Parathyroid adenoma (tissue), 2 donors: ENCODE data around the gene TAF10.
A peak's percentile ranks its signal among the peaks of the same experiment; 100 is the strongest.

ENCODE experiments used
- H2AFZ ChIP-seq: fragments of 300-600 bp; sonication (generic); one replicate; pipeline ENCODE4 v1.7.0; 2017; ENCODE audit warnings: antibody characterized with exemption, mild to moderate bottlenecking
- H3K27ac ChIP-seq: fragments of 300-600 bp; sonication (generic); one replicate; pipeline ENCODE4 v1.7.0; 2017
- H3K27me3 ChIP-seq: fragments of 300-600 bp; sonication (generic); one replicate; pipeline ENCODE4 v1.7.0; 2017; ENCODE audit warnings: low read length; ENCODE audit not compliant: control insufficient read depth, insufficient read depth
- H3K36me3 ChIP-seq: fragments of 300-600 bp; sonication (generic); one replicate; pipeline ENCODE4 v1.7.0; 2017; ENCODE audit warnings: low read length; ENCODE audit not compliant: control insufficient read depth, insufficient read depth
- H3K4me1 ChIP-seq: fragments of 300-600 bp; sonication (generic); one replicate; pipeline ENCODE4 v1.7.0; 2017; ENCODE audit warnings: control low read depth
- H3K4me2 ChIP-seq: fragments of 300-600 bp; sonication (generic); one replicate; pipeline ENCODE4 v1.7.0; 2017; ENCODE audit warnings: low read length
- H3K4me3 ChIP-seq: fragments of 300-600 bp; sonication (generic); one replicate; pipeline ENCODE4 v1.7.0; 2017; ENCODE audit warnings: low read depth, low read length
- H3K79me2 ChIP-seq: fragments of 300-600 bp; sonication (generic); one replicate; pipeline ENCODE4 v1.7.0; 2017; ENCODE audit warnings: control low read depth
- H3K9ac ChIP-seq: fragments of 300-600 bp; sonication (generic); one replicate; pipeline ENCODE4 v1.7.0; 2017; ENCODE audit warnings: mild to moderate bottlenecking
- H3K9me3 ChIP-seq: fragments of 300-600 bp; sonication (generic); one replicate; pipeline ENCODE4 v1.7.0; 2017; ENCODE audit warnings: low read length; ENCODE audit not compliant: control insufficient read depth
- TF ChIP-seq, protein P1 (sequence below): fragments of 300-600 bp; sonication (generic); IDR thresholded peaks from one replicate; pipeline ENCODE4 v1.7.0; 2017; ENCODE audit warnings: antibody characterized with exemption, mild to moderate bottlenecking
- donor health status: primary hyperparathyroidism.

TAF10 gene

DNA sequence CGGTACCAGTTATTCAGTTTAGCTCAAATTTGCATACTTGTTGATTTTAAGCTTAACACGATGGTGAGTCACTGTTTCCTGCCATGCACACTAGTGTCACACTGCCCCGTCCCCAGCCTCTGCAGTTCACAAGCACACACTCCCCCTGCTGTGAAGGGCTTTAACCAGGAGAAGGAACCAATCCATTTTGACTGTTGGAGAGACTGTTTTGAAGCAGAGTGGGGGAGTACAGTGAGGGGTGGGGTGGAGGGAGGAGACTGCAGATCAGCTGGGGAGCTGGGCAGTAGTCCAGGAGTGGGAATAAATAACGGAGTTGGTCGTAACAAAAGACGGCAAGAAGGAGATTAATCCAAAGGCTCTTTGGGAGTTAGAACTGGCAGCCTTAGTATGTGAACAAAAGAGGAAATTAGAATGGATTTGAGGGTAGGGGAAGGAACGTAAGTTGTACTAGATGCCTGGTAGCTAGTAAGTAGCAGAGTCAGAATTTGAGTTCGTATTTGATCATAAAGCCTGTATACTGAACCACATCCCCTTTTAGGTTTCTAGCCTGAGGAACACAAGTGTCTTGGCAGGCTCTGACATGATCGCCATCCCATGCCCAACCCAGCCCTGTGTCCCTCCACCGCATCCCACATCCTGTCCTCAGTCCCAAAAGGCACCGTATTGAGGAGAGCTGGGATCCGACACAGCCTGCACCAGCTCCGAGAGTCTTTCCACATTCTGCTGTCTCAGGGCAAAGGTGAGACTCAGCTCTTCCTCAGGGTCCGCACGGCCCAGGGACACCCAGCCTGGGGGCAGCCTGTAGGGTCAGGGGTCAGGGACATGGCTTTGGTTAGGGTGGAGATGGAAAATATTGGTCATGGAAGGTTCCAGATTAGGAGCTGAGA, 6.3 kb upstream of the TAF10 start:
- Histone ChIP-seq H3K27ac (peak overlapping the region; percentile 67), H3K4me1 (peaks cover 2% of the 10 kb centered on the region), H3K9ac (no peak overlapping the region), H3K27me3 (no peaks in the 10 kb centered on the region), H3K79me2 (no peaks in the 10 kb centered on the region), H3K36me3 (no peaks in the 10 kb centered on the region), H2AFZ (peak overlapping the region; percentile 33), H3K4me2 (peak overlapping the region; percentile 91), H3K4me3 (peak overlapping the region; percentile 81), H3K9me3 (no peaks in the 10 kb centered on the region)
- TF ChIP-seq, protein P1, sequence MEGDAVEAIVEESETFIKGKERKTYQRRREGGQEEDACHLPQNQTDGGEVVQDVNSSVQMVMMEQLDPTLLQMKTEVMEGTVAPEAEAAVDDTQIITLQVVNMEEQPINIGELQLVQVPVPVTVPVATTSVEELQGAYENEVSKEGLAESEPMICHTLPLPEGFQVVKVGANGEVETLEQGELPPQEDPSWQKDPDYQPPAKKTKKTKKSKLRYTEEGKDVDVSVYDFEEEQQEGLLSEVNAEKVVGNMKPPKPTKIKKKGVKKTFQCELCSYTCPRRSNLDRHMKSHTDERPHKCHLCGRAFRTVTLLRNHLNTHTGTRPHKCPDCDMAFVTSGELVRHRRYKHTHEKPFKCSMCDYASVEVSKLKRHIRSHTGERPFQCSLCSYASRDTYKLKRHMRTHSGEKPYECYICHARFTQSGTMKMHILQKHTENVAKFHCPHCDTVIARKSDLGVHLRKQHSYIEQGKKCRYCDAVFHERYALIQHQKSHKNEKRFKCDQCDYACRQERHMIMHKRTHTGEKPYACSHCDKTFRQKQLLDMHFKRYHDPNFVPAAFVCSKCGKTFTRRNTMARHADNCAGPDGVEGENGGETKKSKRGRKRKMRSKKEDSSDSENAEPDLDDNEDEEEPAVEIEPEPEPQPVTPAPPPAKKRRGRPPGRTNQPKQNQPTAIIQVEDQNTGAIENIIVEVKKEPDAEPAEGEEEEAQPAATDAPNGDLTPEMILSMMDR, result no peak

DNA sequence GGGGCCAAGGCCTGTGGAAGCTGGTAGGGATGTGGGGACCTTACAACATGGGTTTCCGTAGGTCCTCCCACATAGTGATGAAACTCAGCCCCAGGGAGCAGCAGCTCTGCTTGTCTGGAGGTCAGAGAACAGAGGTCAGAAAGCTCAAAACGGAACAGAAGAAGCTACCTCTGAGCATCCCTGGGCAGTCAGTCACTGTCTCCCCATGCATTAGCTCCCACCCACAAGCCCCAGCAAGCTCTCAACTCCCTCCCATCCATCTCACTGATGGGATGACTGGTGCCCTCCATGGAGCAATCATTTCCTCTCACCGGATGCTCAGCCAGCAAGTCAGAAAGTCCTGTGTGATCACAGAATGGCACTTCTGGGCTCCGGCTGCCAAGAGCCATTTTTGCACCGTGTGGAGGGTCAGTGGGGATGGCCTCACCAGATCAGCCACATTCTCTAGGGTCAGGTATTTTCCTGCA, 5.3 kb upstream of the TAF10 start:
- no peaks in the 10 kb centered on the region for H3K27me3 ChIP-seq
- no peaks in the 10 kb centered on the region for H3K36me3 ChIP-seq
- no peak overlapping the region for H3K9ac ChIP-seq
- TF ChIP-seq, protein P1, result no peak
- no peak overlapping the region for H3K4me2 ChIP-seq
- H3K4me3 ChIP-seq, result no peak overlapping the region
- no peak overlapping the region for H3K27ac ChIP-seq
- H3K4me1 ChIP-seq, result peaks cover 2% of the 10 kb centered on the region
- no peaks in the 10 kb centered on the region for H3K79me2 ChIP-seq
- H2AFZ ChIP-seq, result no peak overlapping the region
- no peaks in the 10 kb centered on the region for H3K9me3 ChIP-seq

DNA sequence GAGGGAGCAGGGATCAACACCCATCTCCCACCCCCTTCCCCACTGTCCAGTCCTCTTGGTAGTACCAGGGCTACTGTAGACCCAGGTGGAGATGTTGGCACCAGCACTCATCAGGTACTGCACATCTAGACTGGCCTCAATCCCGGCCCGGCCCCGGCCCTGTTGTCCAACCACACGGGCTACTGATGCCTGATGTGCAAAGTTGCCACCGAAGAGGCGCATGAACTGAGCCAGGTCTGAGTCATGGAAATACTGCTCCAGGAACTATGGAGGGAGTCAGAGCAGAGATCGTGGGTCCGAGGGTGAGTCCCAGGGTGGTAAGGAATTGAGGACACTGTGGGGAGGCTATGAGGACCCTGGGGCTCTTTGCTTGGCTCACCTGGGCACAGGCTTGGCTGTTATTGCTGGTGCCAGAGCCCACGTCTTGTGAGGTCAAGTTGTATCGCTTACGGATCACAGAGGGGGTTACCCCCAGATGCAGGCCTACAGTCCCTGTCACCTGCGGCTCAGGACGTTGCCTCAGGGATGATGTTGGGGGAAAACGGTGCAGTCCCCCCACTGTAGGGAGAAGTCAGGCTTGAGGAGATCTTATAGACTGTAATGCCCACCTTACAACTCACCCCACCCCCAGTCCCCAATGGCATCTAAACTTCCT, 4.7 kb upstream of the TAF10 start:
- H3K36me3 ChIP-seq, result no peaks in the 10 kb centered on the region
- no peaks in the 10 kb centered on the region for H3K9me3 ChIP-seq
- H3K4me1 ChIP-seq, result peaks cover 2% of the 10 kb centered on the region
- no peak overlapping the region for H3K9ac ChIP-seq
- H3K4me2 ChIP-seq, result no peak overlapping the region
- no peak overlapping the region for H3K27ac ChIP-seq
- TF ChIP-seq, protein P1, result no peak
- H3K4me3 ChIP-seq, result no peak overlapping the region
- H2AFZ ChIP-seq, result no peak overlapping the region
- H3K27me3 ChIP-seq, result no peaks in the 10 kb centered on the region
- H3K79me2 ChIP-seq, result no peaks in the 10 kb centered on the region

DNA sequence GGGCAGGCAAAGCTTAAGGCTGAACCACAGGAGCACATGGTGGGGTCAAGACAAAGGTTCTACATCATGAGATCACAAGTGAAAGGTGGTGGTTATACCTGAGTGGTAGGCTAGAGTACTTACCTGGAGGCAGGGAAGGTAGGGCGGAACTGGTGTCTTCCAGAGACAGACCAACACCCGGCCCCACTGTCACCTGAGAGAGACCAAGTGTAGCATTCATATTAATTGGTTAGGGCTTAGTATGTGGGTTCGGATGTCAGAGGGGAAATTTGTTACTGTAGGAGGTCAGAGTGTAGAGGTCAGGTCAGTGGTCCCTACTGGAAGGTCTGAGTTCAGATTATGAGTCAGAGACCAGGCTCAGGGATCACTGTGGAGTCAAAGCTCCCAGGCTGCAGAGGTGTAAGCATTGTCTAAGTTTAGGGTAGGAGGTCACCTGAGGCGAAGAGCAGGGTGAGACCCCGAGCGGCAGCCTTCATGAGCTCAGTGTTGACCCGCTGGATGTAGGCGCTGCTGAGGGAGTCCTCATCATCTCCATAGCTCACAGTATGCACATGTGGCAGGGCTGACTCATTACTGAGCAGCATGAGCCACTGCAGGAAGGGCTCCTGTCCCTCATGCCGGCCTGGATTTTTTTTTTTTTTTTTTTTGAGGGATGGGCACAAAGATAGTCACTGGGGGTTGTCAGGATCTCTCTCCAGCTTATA, 4.0 kb upstream of the TAF10 start:
- no peaks in the 10 kb centered on the region for H3K36me3 ChIP-seq
- no peaks in the 10 kb centered on the region for H3K9me3 ChIP-seq
- H3K79me2 ChIP-seq, result no peaks in the 10 kb centered on the region
- H3K4me3 ChIP-seq, result no peak overlapping the region
- TF ChIP-seq, protein P1, result no peak
- no peak overlapping the region for H3K4me2 ChIP-seq
- peaks cover 5% of the 10 kb centered on the region for H3K4me1 ChIP-seq
- H3K27ac ChIP-seq, result no peak overlapping the region
- H3K9ac ChIP-seq, result no peak overlapping the region
- no peaks in the 10 kb centered on the region for H3K27me3 ChIP-seq
- no peak overlapping the region for H2AFZ ChIP-seq
